GM12878 (cell line): ENCODE data around the gene PRPF38A. TPM values are rescaled to one million over a fixed set of nuclear protein-coding genes. Genes with fewer than 3 reads are reported as not detected.
A peak's percentile ranks its signal among the peaks of the same experiment; 100 is the strongest.

Source experiments
- ATAC-seq: fragments of 200-7000 bp; cut with Tn5 transposase; 3 replicates; pipeline ENCODE4 v1.9.1; 2020; ENCODE audit warnings: mild to moderate bottlenecking, moderate library complexity
- BruUV-seq: library from RNA; stranded (reverse); fragments of 400-500 nt; replicated peaks from 2 replicates; lab custom pipeline; 2021; lab: Mats Ljungman, UMichigan
- CTCF ChIA-PET: fragments of 300-600 bp; sonication (Branson Sonifier 250); formaldehyde crosslinking; extraction: SDS; loops from one replicate; lab custom pipeline; 2021; ENCODE audit warnings: inconsistent platforms; lab: Yijun Ruan, JAX
- POLR2A ChIA-PET: fragments of 350-600 bp; formaldehyde crosslinking; extraction: SDS; loops from one replicate; lab custom pipeline; 2021; ENCODE audit warnings: inconsistent platforms; lab: Charles Lee
- RAD21 ChIA-PET: fragments of 300-600 bp; sonication (Branson Sonifier 250); formaldehyde crosslinking; loops from one replicate; lab custom pipeline; 2023; ENCODE audit warnings: antibody characterized with exemption; ENCODE audit not compliant: unreplicated experiment; lab: Charles Lee
- SMC1A ChIA-PET: fragments of 300-600 bp; sonication (Branson Sonifier 250); formaldehyde crosslinking; loops from one replicate; lab custom pipeline; 2023; ENCODE audit not compliant: unreplicated experiment, uncharacterized antibody; lab: Charles Lee
- DNase-seq: peaks from one replicate; pipeline ENCODE4 v3.0.0-alpha.2; 2011; ENCODE audit warnings: low read depth, low spot score
- FAIRE-seq: peaks from 3 replicates; lab custom pipeline; 2011; peaks lifted over from hg19 to GRCh38; lab: Jason Lieb, UNC
- H2AFZ ChIP-seq: 2 replicates; pipeline ENCODE4 v1.6.0; 2011; ENCODE audit warnings: low read depth, low read length, control low read depth; ENCODE audit not compliant: control insufficient read depth
- H3K27ac ChIP-seq: 2 replicates; pipeline ENCODE4 v1.5.1; 2011; ENCODE audit warnings: control low read depth; ENCODE audit not compliant: control insufficient read depth, insufficient read depth
- H3K27me3 ChIP-seq, 2 experiments: replicated peaks in 1 of 2; 2 replicates each; pipeline versions ENCODE4 v1.6.0 to v1.6.1; 2011; ENCODE audit warnings: low read length in 1 of 2; ENCODE audit not compliant: control insufficient read depth in 2 of 2, insufficient read depth in 2 of 2
- H3K36me3 ChIP-seq, 2 experiments: 2 replicates each; pipeline ENCODE4 v1.5.1; 2011; ENCODE audit warnings: low read length in 1 of 2; ENCODE audit not compliant: control insufficient read depth in 2 of 2, insufficient read depth in 2 of 2
- H3K4me1 ChIP-seq: 2 replicates; pipeline ENCODE4 v1.6.1; 2011; ENCODE audit warnings: mild to moderate bottlenecking, low read length, moderate library complexity, mixed read lengths; ENCODE audit not compliant: control insufficient read depth, insufficient read depth
- H3K4me2 ChIP-seq: 2 replicates; pipeline ENCODE4 v1.6.0; 2011; ENCODE audit warnings: control low read depth; ENCODE audit not compliant: control insufficient read depth, insufficient read depth
- H3K4me3 ChIP-seq: fragments of 200-600 bp; sonication (generic); 2 replicates; pipeline ENCODE4 v1.5.1; 2016
- H3K79me2 ChIP-seq: 2 replicates; pipeline ENCODE4 v1.6.0; 2011; ENCODE audit warnings: low read length; ENCODE audit not compliant: control insufficient read depth, insufficient read depth
- H3K9ac ChIP-seq: 2 replicates; pipeline ENCODE4 v1.8.0; 2011; ENCODE audit warnings: low read length, control low read depth, mixed read lengths; ENCODE audit not compliant: control insufficient read depth, insufficient read depth
- H3K9me3 ChIP-seq: replicated peaks from 3 replicates; pipeline ENCODE4 v1.5.1; 2011; ENCODE audit warnings: mild to moderate bottlenecking, low read length; ENCODE audit not compliant: control insufficient read depth, insufficient read depth
- H4K20me1 ChIP-seq: 2 replicates; pipeline ENCODE4 v1.6.0; 2011; ENCODE audit not compliant: control insufficient read depth, insufficient read depth
- ASH2L ChIP-seq: fragments of 300-600, 200-600 bp; sonication (generic); IDR thresholded peaks from 2 replicates; pipeline ENCODE4 v1.6.1; 2017; ENCODE audit warnings: low read depth, mild to moderate bottlenecking, borderline replicate concordance
- BACH1 ChIP-seq: fragments of 450-650 bp; IDR thresholded peaks from 2 replicates; pipeline ENCODE4 v1.6.1; 2017; ENCODE audit warnings: mild to moderate bottlenecking, borderline replicate concordance
- CREB1 ChIP-seq: IDR thresholded peaks from 2 replicates; pipeline ENCODE4 v1.6.1; 2012; ENCODE audit warnings: low read depth, mild to moderate bottlenecking, inconsistent platforms
- DPF2 ChIP-seq: fragments of 450-650 bp; IDR thresholded peaks from 2 replicates; pipeline ENCODE4 v1.6.1; 2017; ENCODE audit warnings: mild to moderate bottlenecking
- EZH2 ChIP-seq: IDR thresholded peaks from 2 replicates; pipeline ENCODE4 v1.6.1; 2012; ENCODE audit warnings: low read depth, mild to moderate bottlenecking, control low read depth, inconsistent platforms, low read length, borderline replicate concordance; ENCODE audit not compliant: control insufficient read depth
- GATAD2B ChIP-seq: fragments of 450-650 bp; conservative IDR thresholded peaks from 2 replicates; pipeline ENCODE4 v1.6.1; 2017; ENCODE audit warnings: low read depth, mild to moderate bottlenecking, moderate library complexity
- IKZF1 ChIP-seq: fragments of 450-650 bp; conservative IDR thresholded peaks from 2 replicates; pipeline ENCODE4 v1.6.1; 2017; ENCODE audit warnings: antibody characterized with exemption, mild to moderate bottlenecking
- NFYA ChIP-seq: IDR thresholded peaks from 2 replicates; pipeline ENCODE4 v1.6.1; 2011; ENCODE audit warnings: low read depth, mild to moderate bottlenecking, low read length, improper control_type of control experiment, borderline replicate concordance
- POLR2A ChIP-seq: IDR thresholded peaks from 2 replicates; pipeline ENCODE4 v1.6.1; 2011; ENCODE audit warnings: low read depth, mild to moderate bottlenecking, low read length
- RAD21 ChIP-seq: IDR thresholded peaks from 2 replicates; pipeline ENCODE4 v1.6.1; 2011; ENCODE audit warnings: mild to moderate bottlenecking, low read depth, low read length, moderate library complexity; ENCODE audit not compliant: insufficient read depth
- RB1 ChIP-seq: fragments of 450-650 bp; formaldehyde crosslinking; IDR thresholded peaks from 2 replicates; pipeline ENCODE4 v1.6.1; 2017; ENCODE audit warnings: mild to moderate bottlenecking, borderline replicate concordance
- SPI1 ChIP-seq: IDR thresholded peaks from 2 replicates; pipeline ENCODE4 v1.6.1; 2011; ENCODE audit warnings: low read depth, mild to moderate bottlenecking, low read length, moderate library complexity, borderline replicate concordance; ENCODE audit not compliant: insufficient read depth
- ZNF217 ChIP-seq: fragments of 450-650 bp; IDR thresholded peaks from 2 replicates; pipeline ENCODE4 v1.6.1; 2017; ENCODE audit warnings: antibody characterized with exemption, mild to moderate bottlenecking
- ZNF384 ChIP-seq: IDR thresholded peaks from 2 replicates; pipeline ENCODE4 v1.6.1; 2012; ENCODE audit warnings: low read depth, mild to moderate bottlenecking, low read length, improper control_type of control experiment, borderline replicate concordance
- WGBS: methylation state at CpG from one replicate; pipeline ENCODE4 v1.1.6; 2016; ENCODE audit warnings: low lambda C conversion rate; ENCODE audit not compliant: insufficient replicate concordance, insufficient coverage; ENCODE audit errors: missing lambda C conversion rate; 5-methylcytosine and 5-hydroxymethylcytosine counted together
- in situ Hi-C: fragments of 300-500 bp; cut with MboI; formaldehyde crosslinking; loops from 9 replicates; pipeline ENCODE4 v1.14.3; 2018; ENCODE audit warnings: mixed read lengths
- intact Hi-C: fragments of 100-400 bp; cut with micrococcal nuclease; formaldehyde crosslinking; loops from one replicate; pipeline ENCODE4 v1.14.2; 2022; ENCODE audit not compliant: unreplicated experiment
- polyA plus RNA-seq, 11 experiments: library from polyadenylated mRNA; depleted of rRNA in 4 of 11; unstranded in 6 of 11; stranded (reverse) in 5 of 11; fragments of >200 nt; fragmentation: Nextera tagmentation in 4 of 11; fragmentation: Illumina TruSeq in 1 of 11; extraction: Ambion mirVana in 4 of 11; extraction: Trizol in 1 of 11; gene quantifications; 1 replicate in 1 of 11; 2 replicates in 10 of 11; pipeline versions ENCODE4 v1.2.1 to v1.2.3, GENCODE V29; 2011 to 2016; ENCODE audit warnings: inconsistent platforms in 2 of 11, missing spikeins in 2 of 11, low read depth in 1 of 11
- total RNA-seq, 4 experiments: library from RNA; depleted of rRNA in 3 of 4; stranded (reverse); fragments of >200 nt in 3 of 4; fragmentation: Illumina TruSeq in 1 of 4; extraction: Trizol in 1 of 4; gene quantifications; 2 replicates each; pipeline versions ENCODE4 v1.2.1 to v1.2.3, GENCODE V29; 2013 to 2021
- TF ChIP-seq, protein P1 (sequence below), 3 experiments: IDR thresholded peaks in 2 of 3; conservative IDR thresholded peaks in 1 of 3; 2 replicates each; pipeline ENCODE4 v1.5.1; 2011; ENCODE audit warnings: low read depth in 3 of 3, low read length in 3 of 3, mild to moderate bottlenecking in 3 of 3, control low read depth in 2 of 3, moderate library complexity in 2 of 3, inconsistent platforms in 1 of 3, mixed read lengths in 1 of 3; ENCODE audit not compliant: control insufficient read depth in 2 of 3, insufficient read depth in 1 of 3; ENCODE audit errors: extremely low read depth in 1 of 3

Gene PRPF38A
- total and polyA plus RNA-seq, 10 of the 15 experiments (the other 5 are each of a cell fraction or from before 2014, with no cell fraction given), result 31.6 to 117 (median 77.7) TPM

GRCh38 chr1:52367272-52367671 lies 37.1 kb upstream of the PRPF38A start (continued):
- TF ChIP-seq EZH2 (no peak), RB1 (no peak), NFYA (no peak)

DNA sequence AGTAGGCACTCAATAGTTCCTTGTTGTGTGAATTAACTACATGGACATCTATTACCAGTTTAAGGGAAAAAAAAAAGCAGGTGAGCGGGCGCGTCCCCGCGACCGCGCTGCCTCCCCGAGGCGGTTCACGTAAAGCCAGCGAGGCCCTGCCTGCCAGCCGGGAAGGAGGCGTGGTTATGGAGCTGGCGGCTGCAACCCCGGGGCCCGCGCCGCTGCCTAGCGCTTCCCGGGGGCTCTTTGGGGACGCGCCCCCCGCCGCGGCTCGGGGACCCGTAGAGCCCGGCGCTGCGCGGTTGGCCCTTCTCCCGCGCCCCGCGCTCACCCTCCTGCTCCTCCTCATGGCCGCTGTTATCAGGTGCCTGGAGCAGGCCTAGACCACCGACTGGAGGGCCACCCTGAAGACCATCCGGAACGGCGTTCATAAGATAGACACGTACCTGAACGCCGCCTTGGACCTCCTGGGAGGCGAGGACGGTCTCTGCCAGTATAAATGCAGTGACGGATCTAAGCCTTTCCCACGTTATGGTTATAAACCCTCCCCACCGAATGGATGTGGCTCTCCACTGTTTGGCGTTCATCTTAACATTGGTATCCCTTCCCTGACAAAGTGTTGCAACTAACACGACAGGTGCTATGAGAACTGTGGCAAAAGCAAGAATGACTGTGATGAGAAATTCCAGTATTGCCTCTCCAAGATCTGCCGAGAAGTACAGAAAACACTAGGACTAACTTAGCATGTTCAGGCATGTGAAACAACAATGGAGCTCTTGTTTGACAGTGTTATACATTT lies 35.8 kb upstream of the PRPF38A start:
- no peaks in the 10 kb centered on the region for H3K27me3 ChIP-seq
- ChIA-PET CTCF (interaction anchor here (0.7 to 1.7 kb wide), 2 partner anchors 36 to 59 kb away, joined by 3 to 9 read pairs; partner anchors contain the start of genes ORC1 and PRPF38A), SMC1A (interaction anchor here (0.6 to 1.6 kb wide), 4 partner anchors 17 to 556 kb away, joined by 3 to 7 read pairs (median 4); partner anchors contain the start of genes ORC1 and PRPF38A)
- H3K4me1 ChIP-seq, result peaks cover 4% of the 10 kb centered on the region
- in situ Hi-C loops, result no loop called here
- no peaks in the 10 kb centered on the region for H3K9me3 ChIP-seq
- TF ChIP-seq SPI1, result no peak
- TF ChIP-seq POLR2A, result 0 out of 2 replicates have a peak, but pooled peaks have one; percentile 37
- TF ChIP-seq ASH2L, result no peak
- no peak for TF ChIP-seq ZNF217
- TF ChIP-seq CREB1, result no peak
- TF ChIP-seq BACH1, result 0 out of 2 replicates have a peak, but pooled peaks have one; percentile 32
- TF ChIP-seq IKZF1, result 0 out of 2 replicates have a peak, but pooled peaks have one; percentile 18
- peak; percentile 17; the same call in 1 of the 2 replicates for TF ChIP-seq DPF2
- TF ChIP-seq RAD21, result 0 out of 2 replicates have a peak, but pooled peaks have one; percentile 3
- TF ChIP-seq GATAD2B, result 0 out of 2 replicates have a peak, but pooled peaks have one; percentile 61
- TF ChIP-seq, protein P1, sequence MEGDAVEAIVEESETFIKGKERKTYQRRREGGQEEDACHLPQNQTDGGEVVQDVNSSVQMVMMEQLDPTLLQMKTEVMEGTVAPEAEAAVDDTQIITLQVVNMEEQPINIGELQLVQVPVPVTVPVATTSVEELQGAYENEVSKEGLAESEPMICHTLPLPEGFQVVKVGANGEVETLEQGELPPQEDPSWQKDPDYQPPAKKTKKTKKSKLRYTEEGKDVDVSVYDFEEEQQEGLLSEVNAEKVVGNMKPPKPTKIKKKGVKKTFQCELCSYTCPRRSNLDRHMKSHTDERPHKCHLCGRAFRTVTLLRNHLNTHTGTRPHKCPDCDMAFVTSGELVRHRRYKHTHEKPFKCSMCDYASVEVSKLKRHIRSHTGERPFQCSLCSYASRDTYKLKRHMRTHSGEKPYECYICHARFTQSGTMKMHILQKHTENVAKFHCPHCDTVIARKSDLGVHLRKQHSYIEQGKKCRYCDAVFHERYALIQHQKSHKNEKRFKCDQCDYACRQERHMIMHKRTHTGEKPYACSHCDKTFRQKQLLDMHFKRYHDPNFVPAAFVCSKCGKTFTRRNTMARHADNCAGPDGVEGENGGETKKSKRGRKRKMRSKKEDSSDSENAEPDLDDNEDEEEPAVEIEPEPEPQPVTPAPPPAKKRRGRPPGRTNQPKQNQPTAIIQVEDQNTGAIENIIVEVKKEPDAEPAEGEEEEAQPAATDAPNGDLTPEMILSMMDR (IDR thresholded peaks at IDR 0.05 in 2 of 3, conservative IDR thresholded peaks at IDR 0.05 in 1 of 3; ENCODE audit: control insufficient read depth in 2 of 3, extremely low read depth in 1 of 3, insufficient read depth in 1 of 3, low read depth in 3 of 3, low read length in 3 of 3), result peak in 1 of 3 experiments; percentile 31; a peak in 3 of 6 replicates
- peak; percentile 75; the same call in 1 of the 2 replicates for TF ChIP-seq ZNF384
- TF ChIP-seq, all 136 proteins: peak for 8
- peak overlapping the region; percentile 26; the same call in 1 of the 2 replicates for H3K9ac ChIP-seq
- H3K4me2 ChIP-seq, result peak overlapping the region; percentile 64
- ATAC-seq (no peak), FAIRE-seq (peak; percentile 59), DNase-seq (no peak)
- ChIA-PET RAD21 (interaction anchor here (1.1 to 1.3 kb wide), 2 partner anchors 170 to 317 kb away, joined by 4 to 6 read pairs; no protein-coding TSS in a partner anchor), POLR2A (interaction anchor here (0.5 to 1.1 kb wide), 7 partner anchors 24 to 722 kb away, joined by 3 to 4 read pairs (median 3); partner anchors contain the start of genes ORC1 and PRPF38A)
- intact Hi-C loops, result loop anchor here (10.0 kb wide), 2 partner anchors 224 to 316 kb away; partner anchors contain the start of gene ZFYVE9
- peak overlapping the region; percentile 48; the same call in 1 of the 2 replicates for H3K4me3 ChIP-seq
- H3K79me2 ChIP-seq, result peaks cover 19% of the 10 kb centered on the region
- no peaks in the 10 kb centered on the region for H4K20me1 ChIP-seq
- no peak overlapping the region for H3K27ac ChIP-seq
- H2AFZ ChIP-seq, result peak overlapping the region; percentile 64
- H3K36me3 ChIP-seq, result peaks cover 3 to 7% of the 10 kb centered on the region in 2 experiments
- WGBS, result 7% methylated on average over 45 of the region's 51 CpGs
- BruUV-seq, result no TSS peak
